Heart left ventricle (tissue), 16 donors: Measurements from ENCODE around the gene DTWD1. TPM values are rescaled to one million over a fixed set of nuclear protein-coding genes. Genes with fewer than 3 reads are reported as not detected.

Experiments
- ATAC-seq, 4 donors: fragments of 200-7000 bp; cut with Tn5 transposase; one replicate each; pipeline ENCODE4 v1.9.1; 2020 to 2022; ENCODE audit warnings: moderate library complexity in 4 of 4, mild to moderate bottlenecking in 3 of 4, moderate number of reproducible peaks in 1 of 4
- DNase-seq, 5 donors: peaks; one replicate each; pipeline ENCODE4 v3.0.0-alpha.2; 2020
- H3K27ac ChIP-seq, 12 donors: fragments of 200-600 bp; sonication (generic) in 4 of 12; one replicate each; pipeline versions ENCODE4 v1.5.0 to v1.8.0; 2016 to 2022; ENCODE audit warnings: mild to moderate bottlenecking in 2 of 12
- H3K27me3 ChIP-seq, 9 donors: fragments of 200-600 bp; sonication (generic) in 2 of 9; one replicate each; pipeline versions ENCODE4 v1.5.1 to v1.8.0; 2016 to 2022; ENCODE audit warnings: mild to moderate bottlenecking in 3 of 9
- H3K36me3 ChIP-seq, 9 donors: fragments of 200-600 bp; sonication (generic) in 2 of 9; one replicate each; pipeline versions ENCODE4 v1.5.0 to v1.8.0; 2018 to 2022; ENCODE audit warnings: mild to moderate bottlenecking in 2 of 9
- H3K4me1 ChIP-seq, 12 donors: fragments of 200-600 bp; sonication (generic) in 4 of 12; one replicate each; pipeline versions ENCODE4 v1.5.0 to v1.8.0; 2016 to 2022; ENCODE audit warnings: mild to moderate bottlenecking in 3 of 12
- H3K4me3 ChIP-seq, 12 donors: fragments of 200-600 bp; sonication (generic) in 4 of 12; one replicate each; pipeline versions ENCODE4 v1.5.0 to v1.8.0; 2017 to 2022; ENCODE audit warnings: mild to moderate bottlenecking in 9 of 12, moderate library complexity in 4 of 12
- H3K9me3 ChIP-seq, 12 donors: fragments of 200-600 bp; sonication (generic) in 4 of 12; one replicate each; pipeline versions ENCODE4 v1.5.0 to v1.8.0; 2016 to 2022; ENCODE audit warnings: mild to moderate bottlenecking in 1 of 12
- CTCF ChIP-seq, 12 donors: fragments of 200-600 bp; sonication (generic) in 4 of 12; IDR thresholded peaks; one replicate each; pipeline versions ENCODE4 v1.5.0 to v1.8.0; 2018 to 2022; ENCODE audit warnings: antibody characterized with exemption in 12 of 12, mild to moderate bottlenecking in 5 of 12
- POLR2A ChIP-seq, 2 donors: fragments of 450-650 bp; IDR thresholded peaks; one replicate each; pipeline ENCODE4 v1.6.1; 2017; ENCODE audit warnings: antibody characterized with exemption in 2 of 2, mild to moderate bottlenecking in 2 of 2, moderate library complexity in 2 of 2
- WGBS, 4 donors: extraction: QIAGEN DNeasy Blood & Tissue Kit in 2 of 4; methylation state at CpG; one replicate each; pipeline versions ENCODE4 v1.1.5 to v1.1.7; 2013 to 2018; 5-methylcytosine and 5-hydroxymethylcytosine counted together
- intact Hi-C, 10 donors: fragments of 100-400 bp; cut with DNase I; formaldehyde crosslinking; loops; one replicate each; pipeline versions ENCODE4 v1.11.1 to v1.14.2; 2022
- polyA plus RNA-seq, 2 donors: library from polyadenylated mRNA; stranded (reverse); fragments of 200-250 nt; gene quantifications; one replicate each; pipeline ENCODE4 v1.2.3, GENCODE V29; 2013
- total RNA-seq, 9 donors: library from RNA; depleted of rRNA in 2 of 9; stranded (reverse); fragments of >200 nt in 2 of 9; fragmentation: NEBNext Ultra II Directional in 3 of 9; extraction: Animal tissue kit (Norgen Biotek cat#: 25700) in 3 of 9; gene quantifications; one replicate each; pipeline versions ENCODE4 v1.1.0 to v1.2.4, GENCODE V29; 2016 to 2023
- donor health status: ischemic (EF 13 %, LVEDD 7.1; RV severe dilation, severe dysfunction).
- donor health status: healthy with polysubstance abuse.
- donor health status: DM: no; HTN: yes; CAD: no.
- donor health status: DM: no; HTN: no; CAD: no.
- donor health status: ischemic (EF 25% LVEDD 6.9; RV normal size, moderate dysfunction).
- donor health status: ischemic (EF 25% LVEDD 5.7; RV mildly dilated, moderate dysfunction).
- donor health status: healthy.
- donor health status: DM: yes; HTN: yes; CAD: no.
- donor health status: ischemic (EF 35%, LVEDD 5.7; RV mildly dilated, moderate dysfunction).
- donor health status: nonischemic (EF 11% LVEDD 7.7; RV severe dilation, severe dysfunction).
- donor health status: DM: yes; HTN: yes; CAD: no.
- donor health status: PGD.
- donor health status: ischemic (EF 29% LVEDD 5.4; RV normal size, mild dysfunction).
- donor health status: nonischemic (EF 23%, LVEDD 6.1; RV moderate dilation, normal function).

The DTWD1 gene
- total and polyA plus RNA-seq, 11 donors: 6.3 to 28.0 (median 17.8) TPM

- DNase-seq: no peak
- no peak for TF ChIP-seq POLR2A (IDR thresholded peaks at IDR 0.05)
- TF ChIP-seq CTCF (IDR thresholded peaks at IDR 0.05): no peak
- Histone ChIP-seq H3K4me1 (peaks cover 0 to 8% (median 0%) of the 10 kb centered on the region in 12 donors), H3K9me3 (peaks cover 0 to 19% (median 8%) of the 10 kb centered on the region in 12 donors), H3K27ac (no peak overlapping the region), H3K36me3 (peaks cover 0 to 70% (median 41%) of the 10 kb centered on the region in 9 donors), H3K27me3 (no peaks in the 10 kb centered on the region), H3K4me3 (no peak overlapping the region)
- no peak for ATAC-seq
- WGBS, 4 donors: 86 to 92% (median 89%) methylated on average over 2 of the region's 2 CpGs
- intact Hi-C loops: loop anchor here in 3 of 10 donors (10.0 kb wide), 3 partner anchors 204 to 474 kb away; partner anchors contain the start of genes COPS2 (in 1 of the 3) and FGF7 (in 1 of the 3)
Measured at GRCh38 chr15:49628379-49628778, 7.5 kb downstream of the DTWD1 start.

GRCh38 chr15:49637857-49638256 lies 17.0 kb downstream of the DTWD1 start:
- peaks cover 0 to 70% (median 37%) of the 10 kb centered on the region in 9 donors for H3K36me3 ChIP-seq
- no peak for DNase-seq
- no peak for TF ChIP-seq CTCF (IDR thresholded peaks at IDR 0.05)
- no peak for TF ChIP-seq POLR2A (IDR thresholded peaks at IDR 0.05)
- no peaks in the 10 kb centered on the region for H3K27me3 ChIP-seq
- ATAC-seq: no peak
- intact Hi-C loops: no loop called here
- H3K27ac ChIP-seq: peak overlapping the region in 1 of 12 donors; percentile 33
- 90 to 95% (median 92%) methylated on average over 4 of the region's 4 CpGs for WGBS, 4 donors
- no peaks in the 10 kb centered on the region for H3K4me1 ChIP-seq
- no peak overlapping the region for H3K4me3 ChIP-seq
- no peaks in the 10 kb centered on the region for H3K9me3 ChIP-seq

- 86 to 100% (median 100%) methylated on average over 1 of the region's 1 CpG for WGBS, 4 donors
- DNase-seq (no peak), ATAC-seq (peak in 2 of 4 donors; percentile 34 to 48)
- Histone ChIP-seq H3K4me1 (peaks cover 0 to 32% (median 15%) of the 10 kb centered on the region in 12 donors), H3K27me3 (no peaks in the 10 kb centered on the region), H3K4me3 (no peak overlapping the region), H3K9me3 (peaks cover 0 to 13% (median 0%) of the 10 kb centered on the region in 12 donors), H3K36me3 (peaks cover 0 to 21% (median 3%) of the 10 kb centered on the region in 9 donors), H3K27ac (peak overlapping the region in 7 of 12 donors; percentile 3 to 64 (median 34))
- intact Hi-C loops: no loop called here
- no peak for TF ChIP-seq CTCF (IDR thresholded peaks at IDR 0.05)
- TF ChIP-seq POLR2A (IDR thresholded peaks at IDR 0.05): no peak
Measured at GRCh38 chr15:49644364-49644794, 23.5 kb downstream of the DTWD1 start.

- Histone ChIP-seq H3K9me3 (peaks cover 0 to 13% (median 0%) of the 10 kb centered on the region in 12 donors), H3K4me3 (no peak overlapping the region), H3K27ac (peak overlapping the region in 9 of 12 donors; percentile 3 to 67 (median 25)), H3K27me3 (no peaks in the 10 kb centered on the region), H3K36me3 (peaks cover 0 to 15% (median 2%) of the 10 kb centered on the region in 9 donors), H3K4me1 (peaks cover 0 to 32% (median 15%) of the 10 kb centered on the region in 12 donors)
- TF ChIP-seq POLR2A (IDR thresholded peaks at IDR 0.05) (no peak), CTCF (IDR thresholded peaks at IDR 0.05) (no peak)
- peak in 1 of 4 donors; percentile 52 for ATAC-seq
- intact Hi-C loops: no loop called here
- DNase-seq: no peak
Measured at GRCh38 chr15:49645277-49645676, 24.4 kb downstream of the DTWD1 start.
